ENCODE results near the gene WDR82. TPM values are rescaled to one million over a fixed set of nuclear protein-coding genes. Genes with fewer than 3 reads are reported as not detected.
A peak's percentile ranks its signal among the peaks of the same experiment; 100 is the strongest.
"Not testable (repeated sequence)": the region's sequence is repeated elsewhere in the genome, so short reads cannot be mapped to it uniquely, and the experiment has no call there.

WDR82 gene
- total RNA-seq, 1 donor from 2014 or later = 52.2 TPM

GRCh38 chr3:52288674-52289073, 10.2 kb upstream of the WDR82 start:
- no peak for ATAC-seq

GRCh38 chr3:52286777-52287110, 8.3 kb upstream of the WDR82 start:
- ATAC-seq = no peak

GRCh38 chr3:52284051-52284450, 5.6 kb upstream of the WDR82 start:
- ATAC-seq = not testable (repeated sequence)

- ATAC-seq = no peak
Observed at GRCh38 chr3:52283306-52283705, 4.9 kb upstream of the WDR82 start.

- ATAC-seq = no peak
Observed at GRCh38 chr3:52281981-52282801, 3.7 kb upstream of the WDR82 start.

GRCh38 chr3:52280050-52280461, 1.6 kb upstream of the WDR82 start:
- no peak for ATAC-seq

- no peak for ATAC-seq
Observed at GRCh38 chr3:52279596-52279995, 1.1 kb upstream of the WDR82 start.

GRCh38 chr3:52277972-52278509, 408 bp downstream of the WDR82 start:
- peak; percentile 68 for ATAC-seq

- peak; percentile 45 for ATAC-seq
Observed at GRCh38 chr3:52277071-52277964, 1.1 kb downstream of the WDR82 start.

GRCh38 chr3:52274781-52275180, 3.7 kb downstream of the WDR82 start:
- not testable (repeated sequence) for ATAC-seq

- no peak for ATAC-seq
Observed at GRCh38 chr3:52272831-52273230, 5.6 kb downstream of the WDR82 start.

- not testable (repeated sequence) for ATAC-seq
Observed at GRCh38 chr3:52272172-52272571, 6.3 kb downstream of the WDR82 start.

- no peak for ATAC-seq
Observed at GRCh38 chr3:52270252-52270754, 8.1 kb downstream of the WDR82 start.

GRCh38 chr3:52269776-52270175, 8.7 kb downstream of the WDR82 start:
- no peak for ATAC-seq

- ATAC-seq = peak; percentile 83
Observed at GRCh38 chr3:52268036-52268435, 10.4 kb downstream of the WDR82 start.

- peak; percentile 50 for ATAC-seq
Observed at GRCh38 chr3:52265387-52265786, 13.1 kb downstream of the WDR82 start.

GRCh38 chr3:52262447-52262846, 16.0 kb downstream of the WDR82 start:
- no peak for ATAC-seq

- no peak for ATAC-seq
Observed at GRCh38 chr3:52259448-52259847, 19.0 kb downstream of the WDR82 start.

- ATAC-seq = peak; percentile 70
Observed at GRCh38 chr3:52259035-52259434, 19.4 kb downstream of the WDR82 start.

GRCh38 chr3:52257911-52258310, 20.5 kb downstream of the WDR82 start:
- ATAC-seq = no peak

- no peak for ATAC-seq
Observed at GRCh38 chr3:52256622-52257021, 21.8 kb downstream of the WDR82 start.

- ATAC-seq = no peak
Observed at GRCh38 chr3:52256159-52256558, 22.3 kb downstream of the WDR82 start.

- ATAC-seq = no peak
Observed at GRCh38 chr3:52254608-52255007, 23.8 kb downstream of the WDR82 start.

Measured in esophagus mucosa (tissue), 1 donor.